ENCODE results near the gene WHAMM. TPM values are rescaled to one million over a fixed set of nuclear protein-coding genes. Genes with fewer than 3 reads are reported as not detected.
"Not testable (repeated sequence)": the region's sequence is repeated elsewhere in the genome, so short reads cannot be mapped to it uniquely, and the experiment has no call there.

WHAMM gene
- total RNA-seq, 1 experiment from 2014 or later = 2.8 TPM

GRCh38 chr15:82865981-82866380, 56.6 kb downstream of the WHAMM start:
- not testable (repeated sequence) for DNase-seq (ENCODE audit: low read depth)

- DNase-seq (ENCODE audit: low read depth) = peak; percentile 16
Observed at GRCh38 chr15:82870727-82871320, 61.4 kb downstream of the WHAMM start.

GRCh38 chr15:82871358-82871757, 61.9 kb downstream of the WHAMM start:
- DNase-seq (ENCODE audit: low read depth) = peak; percentile 16

GRCh38 chr15:82871832-82872484, 62.5 kb downstream of the WHAMM start:
- no peak for DNase-seq (ENCODE audit: low read depth)

GRCh38 chr15:82873000-82873680, 63.7 kb downstream of the WHAMM start:
- no peak for DNase-seq (ENCODE audit: low read depth)

- DNase-seq (ENCODE audit: low read depth) = no peak
Observed at GRCh38 chr15:82874267-82874666, 64.8 kb downstream of the WHAMM start.

- DNase-seq (ENCODE audit: low read depth) = no peak
Observed at GRCh38 chr15:82874961-82875360, 65.5 kb downstream of the WHAMM start.

- DNase-seq (ENCODE audit: low read depth) = peak; percentile 74
Observed at GRCh38 chr15:82875411-82876003, 66.1 kb downstream of the WHAMM start.

GRCh38 chr15:82877825-82878224, 68.4 kb downstream of the WHAMM start:
- DNase-seq (ENCODE audit: low read depth) = no peak

GRCh38 chr15:82878325-82878724, 68.9 kb downstream of the WHAMM start:
- DNase-seq (ENCODE audit: low read depth) = no peak

- DNase-seq (ENCODE audit: low read depth) = no peak
Observed at GRCh38 chr15:82880704-82881103, 71.3 kb downstream of the WHAMM start.

- no peak for DNase-seq (ENCODE audit: low read depth)
Observed at GRCh38 chr15:82881747-82882146, 72.3 kb downstream of the WHAMM start.

- DNase-seq (ENCODE audit: low read depth) = no peak
Observed at GRCh38 chr15:82882273-82882928, 73.0 kb downstream of the WHAMM start.

Other genes with a start within 250 kb of the WHAMM start
- gene CPEB1, start 162.3 kb upstream of the WHAMM start, total RNA-seq (2014; rRNA removed; shearing (Covaris generic)) = 6.1 and 12.1 TPM in 2 replicates
- gene AP3B2, start 99.8 kb upstream of the WHAMM start, total RNA-seq (2014; rRNA removed; shearing (Covaris generic)) = 1.4 and 1.7 TPM in 2 replicates
- gene FSD2, start 3.6 kb upstream of the WHAMM start, total RNA-seq (2014; rRNA removed; shearing (Covaris generic)) = not detected in 2 replicates
- gene HOMER2, start 143.1 kb downstream of the WHAMM start, total RNA-seq (2014; rRNA removed; shearing (Covaris generic)) = 20.4 and 26.9 TPM in 2 replicates
- 64.4 and 66.1 TPM in 2 replicates for gene RAMAC, start 176.6 kb downstream of the WHAMM start, total RNA-seq (2014; rRNA removed; shearing (Covaris generic))
- 20.2 and 32.9 TPM in 2 replicates for gene C15orf40, start 202.0 kb downstream of the WHAMM start, total RNA-seq (2014; rRNA removed; shearing (Covaris generic))